Fibroblast of skin of back (primary cell): Measurements from ENCODE around the gene CIC.

Experiments
- DNase-seq: peaks from one replicate; pipeline ENCODE4 v3.0.0-alpha.2; 2013

CIC gene

GRCh38 chr19:42278452-42279154 is 9.6 kb downstream of the CIC start:
- no peak for DNase-seq

GRCh38 chr19:42279155-42279901 is 10.3 kb downstream of the CIC start:
- DNase-seq, result no peak

GRCh38 chr19:42279902-42280814 is 11.1 kb downstream of the CIC start:
- DNase-seq, result peak; percentile 91

GRCh38 chr19:42280815-42281145 is 11.7 kb downstream of the CIC start:
- DNase-seq, result peak; percentile 80

- peak; percentile 58 for DNase-seq
These were observed 12.2 kb downstream of the CIC start for GRCh38 chr19:42281146-42281826.

DNA sequence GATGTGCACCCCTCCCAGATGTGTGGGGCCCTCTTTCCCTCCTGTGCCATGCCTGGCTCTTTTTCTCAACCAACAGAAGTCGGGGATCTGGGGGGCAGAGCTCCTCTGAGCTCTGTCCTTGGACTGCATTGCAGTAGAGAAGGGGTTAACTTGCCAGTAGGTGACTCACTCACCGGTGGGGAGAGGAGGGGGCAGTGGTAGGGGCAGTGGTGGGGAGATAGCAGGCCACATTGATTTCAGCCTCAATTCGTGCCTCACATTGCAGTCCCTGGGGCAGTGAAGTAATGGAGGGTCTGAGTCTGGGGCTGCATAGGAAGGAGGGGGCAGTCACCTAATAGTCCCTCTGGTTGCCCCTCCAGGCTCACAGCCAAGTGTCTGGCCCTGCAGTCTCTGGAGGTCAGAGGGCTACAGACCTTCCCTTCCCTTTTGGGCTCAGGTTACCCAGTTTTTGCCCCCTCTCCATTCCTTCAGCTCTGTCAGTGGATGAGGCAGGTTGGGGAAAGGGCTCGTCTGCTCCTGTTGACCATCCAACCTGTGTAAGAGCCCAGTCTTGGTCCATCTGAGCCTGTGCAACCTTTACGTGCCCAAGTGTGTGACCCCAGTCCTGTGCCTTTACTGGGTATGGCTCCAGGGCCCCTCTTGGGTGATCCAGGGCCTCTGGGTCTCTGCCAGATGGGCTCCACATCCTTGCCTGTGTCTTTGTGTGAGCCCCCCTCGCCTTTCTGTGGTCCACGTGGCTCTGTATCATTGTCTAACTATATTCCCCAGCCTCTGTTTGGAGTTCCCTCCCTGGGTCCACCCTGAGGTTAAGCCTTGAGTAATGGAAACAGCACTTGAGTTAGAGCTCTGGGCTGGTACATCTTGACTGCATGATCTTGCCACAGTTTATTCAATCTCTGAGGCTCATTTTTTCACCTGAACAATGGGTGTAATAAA is 13.0 kb downstream of the CIC start:
- peak; percentile 57 for DNase-seq

DNA sequence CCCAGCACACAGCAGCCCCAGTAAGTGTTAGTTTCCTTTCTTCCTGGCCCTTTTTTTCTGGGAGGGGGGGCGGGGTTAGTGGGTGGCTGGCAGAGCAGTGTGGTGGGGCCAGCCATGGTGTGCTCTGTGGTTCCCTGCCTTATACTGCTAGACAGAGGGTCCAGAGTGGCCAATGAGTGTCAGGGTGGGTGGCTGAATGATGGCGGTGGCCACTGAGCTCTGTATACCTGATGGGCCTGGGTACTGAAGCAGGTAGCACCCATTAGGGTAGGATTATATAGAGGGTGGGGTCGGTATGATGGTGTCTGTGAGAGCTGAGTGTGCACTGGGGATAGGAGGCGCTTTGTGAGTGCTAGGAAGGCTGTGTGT is 13.8 kb downstream of the CIC start:
- no peak for DNase-seq

- peak; percentile 95 for DNase-seq
These were observed 14.4 kb downstream of the CIC start for GRCh38 chr19:42283188-42284065.

GRCh38 chr19:42284066-42284501 is 15.0 kb downstream of the CIC start:
- peak; percentile 84 for DNase-seq

DNA sequence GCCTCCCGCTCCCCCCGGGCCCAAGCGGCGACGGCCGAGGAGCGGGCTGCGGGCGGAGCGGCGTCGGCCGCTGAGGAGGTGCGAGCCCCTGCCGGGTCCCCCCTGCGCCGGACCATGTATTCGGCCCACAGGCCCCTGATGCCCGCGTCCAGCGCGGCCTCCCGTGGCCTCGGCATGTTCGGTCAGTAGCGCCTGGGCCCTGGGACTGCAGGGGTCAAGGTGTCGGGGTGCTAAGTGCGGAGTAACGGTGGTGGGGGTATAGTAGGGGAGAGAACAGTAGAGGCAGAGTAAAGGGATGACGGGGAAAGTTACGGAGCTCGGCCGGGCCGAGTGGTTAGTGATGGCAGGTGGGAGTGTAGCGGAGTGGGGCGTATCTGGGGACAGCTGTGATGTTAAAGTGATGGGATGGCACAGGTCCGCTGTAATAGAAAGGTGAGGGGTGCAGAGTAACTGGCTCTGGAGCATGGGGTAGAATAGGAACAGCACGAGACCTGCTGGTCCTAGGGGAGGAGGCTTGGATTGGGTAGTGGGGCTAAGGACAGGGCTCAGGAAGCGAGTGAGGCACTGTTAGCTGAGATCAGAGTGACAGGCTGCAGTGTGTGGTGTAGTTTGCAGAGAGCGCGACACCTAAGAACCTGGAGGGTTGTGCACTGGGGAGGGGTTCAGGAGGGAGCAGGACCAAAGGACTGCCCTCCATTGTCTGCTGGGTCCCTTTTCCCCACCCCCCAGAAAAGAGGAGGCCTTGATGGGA is 15.7 kb downstream of the CIC start:
- no peak for DNase-seq

GRCh38 chr19:42285541-42285941 is 16.5 kb downstream of the CIC start:
- no peak for DNase-seq

- DNase-seq, result no peak
These were observed 16.9 kb downstream of the CIC start for GRCh38 chr19:42285988-42286348.

DNA sequence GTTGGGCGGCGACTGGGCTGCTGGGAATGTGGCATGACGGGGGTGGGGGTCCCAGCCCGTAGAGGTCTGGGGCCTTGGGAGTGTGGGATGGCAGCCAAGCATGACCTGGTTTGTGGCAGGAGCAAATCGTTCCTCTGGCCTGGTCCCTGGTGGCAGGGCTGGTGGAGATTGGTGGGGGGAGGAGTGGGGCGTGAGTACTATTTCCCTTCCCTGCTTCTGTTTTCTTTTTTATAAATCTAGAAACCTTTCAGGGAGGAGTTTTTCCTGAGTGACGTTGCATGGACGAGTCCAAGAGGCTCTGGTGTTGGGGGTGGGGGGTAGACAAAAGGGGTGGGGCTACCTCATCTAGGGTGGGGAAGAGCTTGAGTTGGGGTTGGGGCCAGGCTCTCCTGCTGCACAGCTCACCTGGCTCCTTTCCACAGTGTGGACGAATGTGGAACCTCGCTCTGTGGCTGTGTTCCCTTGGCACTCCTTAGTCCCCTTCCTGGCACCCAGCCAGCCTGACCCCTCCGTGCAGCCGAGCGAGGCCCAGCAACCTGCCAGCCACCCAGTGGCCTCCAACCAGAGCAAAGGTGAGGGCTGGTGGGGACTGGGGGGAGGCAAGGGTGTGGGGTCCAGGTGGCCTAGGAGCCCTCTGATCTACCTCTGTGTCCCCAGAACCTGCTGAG is 17.4 kb downstream of the CIC start:
- peak; percentile 66 for DNase-seq

GRCh38 chr19:42287017-42287826 is 18.2 kb downstream of the CIC start:
- DNase-seq, result no peak

GRCh38 chr19:42287827-42288107 is 18.7 kb downstream of the CIC start:
- DNase-seq, result no peak

GRCh38 chr19:42288387-42288786 is 19.3 kb downstream of the CIC start:
- DNase-seq, result no peak

GRCh38 chr19:42288881-42289555 is 20.0 kb downstream of the CIC start:
- no peak for DNase-seq

GRCh38 chr19:42289556-42290041 is 20.5 kb downstream of the CIC start:
- DNase-seq, result no peak
